AG10803 (cell line): Measurements from ENCODE around the gene DLG2.

Source experiments
- DNase-seq: peaks from one replicate; pipeline ENCODE4 v3.0.0; 2010; ENCODE audit warnings: low read depth
- H3K4me3 ChIP-seq: 2 replicates; pipeline ENCODE4 v1.5.1; 2011; ENCODE audit warnings: mild to moderate bottlenecking, low read length, control low read depth
- TF ChIP-seq, protein P1 (sequence below): conservative IDR thresholded peaks from 2 replicates; pipeline ENCODE4 v1.5.1; 2011; ENCODE audit warnings: mild to moderate bottlenecking, low read length, control low read depth, inconsistent platforms

The DLG2 gene

DNA sequence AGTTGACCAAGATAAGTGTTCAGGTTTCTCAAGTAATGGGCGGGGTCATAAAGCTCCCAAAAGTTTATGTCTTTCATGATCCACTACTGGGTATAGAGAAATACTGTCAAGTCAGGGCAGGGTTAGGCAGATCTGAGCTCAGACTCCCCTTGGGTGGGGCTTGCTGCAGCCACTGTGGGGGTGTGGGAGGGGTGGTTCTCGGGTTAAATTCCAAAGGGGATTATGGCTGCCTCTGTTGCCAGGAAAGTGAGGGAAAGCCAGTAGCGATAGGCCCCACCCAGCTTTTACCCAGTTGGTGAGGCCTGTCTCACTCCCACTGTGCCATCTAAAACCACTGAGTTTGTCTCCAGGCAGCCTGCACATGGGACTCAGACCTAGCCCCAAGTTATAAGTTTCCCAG, 37.8 kb downstream of the DLG2 start:
- no peak overlapping the region for H3K4me3 ChIP-seq
- no peak for DNase-seq
- TF ChIP-seq, protein P1, sequence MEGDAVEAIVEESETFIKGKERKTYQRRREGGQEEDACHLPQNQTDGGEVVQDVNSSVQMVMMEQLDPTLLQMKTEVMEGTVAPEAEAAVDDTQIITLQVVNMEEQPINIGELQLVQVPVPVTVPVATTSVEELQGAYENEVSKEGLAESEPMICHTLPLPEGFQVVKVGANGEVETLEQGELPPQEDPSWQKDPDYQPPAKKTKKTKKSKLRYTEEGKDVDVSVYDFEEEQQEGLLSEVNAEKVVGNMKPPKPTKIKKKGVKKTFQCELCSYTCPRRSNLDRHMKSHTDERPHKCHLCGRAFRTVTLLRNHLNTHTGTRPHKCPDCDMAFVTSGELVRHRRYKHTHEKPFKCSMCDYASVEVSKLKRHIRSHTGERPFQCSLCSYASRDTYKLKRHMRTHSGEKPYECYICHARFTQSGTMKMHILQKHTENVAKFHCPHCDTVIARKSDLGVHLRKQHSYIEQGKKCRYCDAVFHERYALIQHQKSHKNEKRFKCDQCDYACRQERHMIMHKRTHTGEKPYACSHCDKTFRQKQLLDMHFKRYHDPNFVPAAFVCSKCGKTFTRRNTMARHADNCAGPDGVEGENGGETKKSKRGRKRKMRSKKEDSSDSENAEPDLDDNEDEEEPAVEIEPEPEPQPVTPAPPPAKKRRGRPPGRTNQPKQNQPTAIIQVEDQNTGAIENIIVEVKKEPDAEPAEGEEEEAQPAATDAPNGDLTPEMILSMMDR: no peak

DNA sequence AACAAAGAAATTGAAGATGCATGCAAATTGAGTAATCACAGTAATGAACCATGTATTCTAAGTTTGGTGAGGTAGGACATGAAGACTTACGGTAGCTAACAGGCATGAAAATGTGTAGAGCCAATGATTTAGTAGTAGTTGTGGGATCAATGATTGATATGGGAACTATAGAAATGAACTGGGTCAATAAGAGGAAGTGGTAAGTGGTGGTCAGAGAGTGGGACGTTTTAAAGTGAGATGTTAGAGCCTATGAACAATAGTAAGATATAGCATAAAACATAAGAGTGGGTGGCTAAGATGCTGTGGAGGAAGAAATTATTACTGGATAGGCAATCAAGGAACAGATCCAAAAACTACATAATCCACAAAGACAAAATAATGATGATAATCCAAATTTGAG, 45.0 kb downstream of the DLG2 start:
- DNase-seq: no peak
- no peak overlapping the region for H3K4me3 ChIP-seq
- TF ChIP-seq, protein P1: no peak

DNA sequence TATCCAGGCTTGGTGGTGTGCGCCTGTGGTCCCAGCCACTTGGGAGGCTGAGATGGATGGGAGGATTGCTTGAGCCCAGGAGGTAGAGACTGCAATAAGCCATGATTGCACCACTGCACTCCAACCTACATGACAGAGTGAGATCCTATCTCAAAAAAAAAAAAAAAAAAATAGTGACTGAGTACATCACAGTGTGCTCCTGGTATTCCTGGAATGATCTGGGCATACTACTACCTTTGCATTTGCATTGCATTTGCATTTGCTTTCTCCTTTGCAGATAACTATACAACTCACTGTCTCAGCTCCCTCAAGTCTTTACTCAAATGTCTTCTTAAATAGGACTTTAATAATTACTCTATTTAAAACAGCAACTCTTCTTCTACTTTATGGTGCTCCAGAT, 51.8 kb downstream of the DLG2 start:
- no peak overlapping the region for H3K4me3 ChIP-seq
- DNase-seq: no peak
- TF ChIP-seq, protein P1: no peak

DNA sequence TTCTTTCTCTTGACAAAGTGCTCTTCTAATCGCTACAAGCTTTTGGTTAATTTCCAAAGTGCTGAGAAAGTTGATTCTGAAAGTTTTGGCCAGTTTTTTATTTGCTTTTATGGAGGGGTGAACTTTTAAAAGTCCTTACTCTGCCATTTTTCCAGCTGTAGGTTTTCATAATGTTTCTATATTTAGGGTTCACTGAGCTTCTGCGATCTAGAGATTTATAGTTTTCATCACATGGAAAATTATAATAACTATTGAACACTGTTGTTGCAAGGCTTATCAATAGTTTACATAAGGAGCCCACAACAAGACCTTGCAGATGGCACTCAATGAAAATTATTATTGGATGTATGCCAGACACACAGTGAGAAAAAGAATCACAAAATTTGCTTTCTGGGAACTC, 55.1 kb downstream of the DLG2 start:
- H3K4me3 ChIP-seq: no peak overlapping the region
- DNase-seq: no peak
- TF ChIP-seq, protein P1: no peak

DNA sequence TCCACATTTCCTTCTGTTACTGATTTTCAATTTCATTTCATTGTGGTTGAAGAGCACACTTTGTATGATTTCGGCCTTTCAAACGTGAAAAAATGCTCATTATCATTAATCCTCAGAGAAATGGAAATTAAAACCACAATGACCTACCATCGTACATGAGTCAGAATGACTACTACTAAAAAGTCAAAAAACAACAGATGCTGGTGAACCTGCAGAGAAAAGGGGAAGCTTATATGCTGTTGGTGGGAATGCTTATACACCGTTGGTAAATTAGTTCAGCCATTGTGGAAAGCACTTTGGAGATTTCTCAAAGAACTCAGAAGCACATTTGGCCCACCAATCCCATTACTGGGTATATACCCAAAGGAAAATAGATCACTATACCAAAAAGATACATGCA, 57.6 kb downstream of the DLG2 start:
- TF ChIP-seq, protein P1: no peak
- DNase-seq: no peak
- no peak overlapping the region for H3K4me3 ChIP-seq

DNA sequence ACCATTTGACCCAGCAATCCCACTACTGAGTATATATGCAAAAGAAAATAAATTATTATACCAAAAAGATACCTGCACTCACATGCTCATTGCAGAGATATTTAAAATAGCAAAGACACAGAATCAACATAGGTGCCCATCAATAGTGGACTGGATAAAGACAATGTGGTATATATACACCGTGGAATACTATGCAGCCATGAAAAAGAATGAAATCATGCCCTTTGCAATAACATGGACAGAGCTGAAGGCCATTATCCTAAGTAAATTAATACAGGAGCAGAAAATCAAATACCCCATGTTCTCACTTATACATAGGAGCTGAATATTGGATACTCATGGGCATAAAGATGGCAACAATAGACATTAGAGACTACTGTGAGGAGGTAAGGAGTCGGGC, 68.7 kb downstream of the DLG2 start:
- TF ChIP-seq, protein P1: no peak
- no peak for DNase-seq
- no peak overlapping the region for H3K4me3 ChIP-seq

DNA sequence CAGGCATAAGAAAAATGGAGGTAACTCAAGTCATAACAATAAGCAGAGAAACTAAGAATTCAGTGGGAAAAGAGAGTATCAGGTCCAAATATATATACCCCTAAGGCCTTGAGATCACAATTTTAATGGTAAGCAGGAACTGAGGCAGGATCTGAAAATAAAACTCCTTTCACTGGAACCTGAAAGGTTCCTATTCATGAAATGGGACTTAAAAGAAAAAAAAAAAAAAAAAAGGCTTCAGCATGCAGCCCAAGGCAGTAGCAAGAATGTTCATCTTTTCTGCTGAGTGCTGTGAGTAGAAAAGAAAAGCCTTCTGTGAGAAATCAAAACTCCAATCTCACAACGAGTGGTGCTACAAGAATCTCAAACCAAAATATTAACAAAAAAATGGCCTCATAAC, 75.3 kb downstream of the DLG2 start:
- no peak for DNase-seq
- TF ChIP-seq, protein P1: no peak

More for the DNA sequence above, 75.3 kb downstream of the DLG2 start:
- no peak overlapping the region for H3K4me3 ChIP-seq
